Measurements from ENCODE around the gene FANCI.

FANCI gene

GRCh38 chr15:89352476-89352875, 108.7 kb downstream of the FANCI start:
- Histone ChIP-seq H3K4me1 (ENCODE audit: control insufficient read depth, insufficient read depth, low read length) (no peaks in the 10 kb centered on the region), H3K4me3 (ENCODE audit: low read depth, low read length) (no peak overlapping the region), H3K36me3 (ENCODE audit: control insufficient read depth in 2 of 2, insufficient read depth in 1 of 2, low read length in 2 of 2) (no peaks in the 10 kb centered on the region), H3K9me3 (ENCODE audit: control insufficient read depth, insufficient read depth, low read depth, low read length) (no peaks in the 10 kb centered on the region), H3K27ac (ENCODE audit: extremely low read depth, low read depth, low read length) (no peak overlapping the region)
- CTCF ChIA-PET: interaction anchor here (1.5 to 11.1 kb wide), 3 partner anchors 11 to 139 kb away, joined by 3 to 614 read pairs (median 199); no protein-coding TSS in a partner anchor
- POLR2A ChIA-PET: interaction anchor here (0.7 kb wide), 1 partner anchor 14 kb away, joined by 4 read pairs; no protein-coding TSS in a partner anchor
- TF ChIP-seq OSR2 (tag by site-specific recombination; IDR thresholded peaks at IDR 0.05) (no peak), ZFP41 (tag by site-specific recombination; IDR thresholded peaks at IDR 0.05; ENCODE audit: borderline replicate concordance) (no peak), ZNF571 (tag by site-specific recombination; IDR thresholded peaks at IDR 0.05) (no peak), ZNF521 (tag by site-specific recombination; IDR thresholded peaks at IDR 0.05) (no peak), ZNF555 (tag by site-specific recombination; conservative IDR thresholded peaks at IDR 0.05) (no peak), GLIS1 (tag by site-specific recombination; IDR thresholded peaks at IDR 0.05) (no peak), ZNF843 (tag by site-specific recombination; IDR thresholded peaks at IDR 0.05) (no peak), ZNF239 (tag by site-specific recombination; IDR thresholded peaks at IDR 0.05) (no peak), ZNF624 (tag by site-specific recombination; IDR thresholded peaks at IDR 0.05) (no peak), ZNF175 (tag by site-specific recombination; IDR thresholded peaks at IDR 0.05) (no peak), ZNF140 (tag by site-specific recombination; IDR thresholded peaks at IDR 0.05) (no peak), TCF7L2 (IDR thresholded peaks at IDR 0.05; ENCODE audit: borderline replicate concordance, low read depth, low read length) (no peak), ZNF184 (tag by site-specific recombination; IDR thresholded peaks at IDR 0.05) (no peak), ZNF658 (tag by site-specific recombination; IDR thresholded peaks at IDR 0.05) (no peak), ZNF548 (tag by site-specific recombination; IDR thresholded peaks at IDR 0.05) (no peak), ZNF248 (tag by site-specific recombination; IDR thresholded peaks at IDR 0.05) (no peak), ZNF530 (tag by site-specific recombination; IDR thresholded peaks at IDR 0.05; ENCODE audit: low read depth) (no peak)

GRCh38 chr15:89353991-89354390, 110.2 kb downstream of the FANCI start:
- ChIA-PET CTCF (interaction anchor here (0.6 to 11.1 kb wide), 6 partner anchors 13 to 138 kb away, joined by 3 to 614 read pairs (median 8); no protein-coding TSS in a partner anchor), POLR2A (no interaction called here)

More at GRCh38 chr15:89353991-89354390, 110.2 kb downstream of the FANCI start:
- no peaks in the 10 kb centered on the region for H3K9me3 ChIP-seq (ENCODE audit: control insufficient read depth, insufficient read depth, low read depth, low read length)
- H3K36me3 ChIP-seq (ENCODE audit: control insufficient read depth in 2 of 2, insufficient read depth in 1 of 2, low read length in 2 of 2): no peaks in the 10 kb centered on the region
- TF ChIP-seq ZNF362 (tag by site-specific recombination; IDR thresholded peaks at IDR 0.05): no peak
- TF ChIP-seq ZNF121 (tag by site-specific recombination; IDR thresholded peaks at IDR 0.05): no peak
- no peak for TF ChIP-seq ZBTB49 (tag by site-specific recombination; IDR thresholded peaks at IDR 0.05; ENCODE audit: low read depth)
- no peak for TF ChIP-seq ZNF843 (tag by site-specific recombination; IDR thresholded peaks at IDR 0.05)
- no peak for TF ChIP-seq ZFP41 (tag by site-specific recombination; IDR thresholded peaks at IDR 0.05; ENCODE audit: borderline replicate concordance)
- TF ChIP-seq ZNF155 (tag by site-specific recombination; IDR thresholded peaks at IDR 0.05): no peak
- TF ChIP-seq ZNF785 (tag by site-specific recombination; IDR thresholded peaks at IDR 0.05): no peak
- no peak overlapping the region for H3K4me3 ChIP-seq (ENCODE audit: low read depth, low read length)
- no peak overlapping the region for H3K27ac ChIP-seq (ENCODE audit: extremely low read depth, low read depth, low read length)
- H3K4me1 ChIP-seq (ENCODE audit: control insufficient read depth, insufficient read depth, low read length): no peaks in the 10 kb centered on the region; the same call in 1 of the 2 replicates

Data from HEK293 (cell line).